ENCODE data around the gene WDR77.

- TF ChIP-seq CTCF (IDR thresholded peaks at IDR 0.05; ENCODE audit: low read length) = no peak
- no peak for TF ChIP-seq EZH2 (IDR thresholded peaks at IDR 0.05; ENCODE audit: borderline replicate concordance, low read length)
These were observed 47.0 kb downstream of the WDR77 start for GRCh38 chr1:111402083-111402482.
